Astrocyte (in vitro differentiated cells and primary cell): Measurements from ENCODE around the gene IQUB. TPM values are rescaled to one million over a fixed set of nuclear protein-coding genes. Genes with fewer than 3 reads are reported as not detected.
A peak's percentile ranks its signal among the peaks of the same experiment; 100 is the strongest.

ENCODE experiments used
- DNase-seq: peaks from one replicate; pipeline ENCODE4 v3.0.0-alpha.2; 2010; ENCODE audit warnings: low read depth
- FAIRE-seq: peaks from 2 replicates; lab custom pipeline; 2011; peaks lifted over from hg19 to GRCh38; lab: Jason Lieb, UNC
- H2AFZ ChIP-seq: 2 replicates; pipeline ENCODE4 v1.6.0; 2012; ENCODE audit warnings: low read depth, low read length, inconsistent platforms
- H3K27ac ChIP-seq: 2 replicates; pipeline ENCODE4 v1.5.1; 2011; ENCODE audit warnings: low read depth, low read length, inconsistent platforms
- H3K27me3 ChIP-seq: 2 replicates; pipeline ENCODE4 v1.6.0; 2011; ENCODE audit warnings: low read length, inconsistent platforms; ENCODE audit not compliant: insufficient read depth
- H3K36me3 ChIP-seq: 2 replicates; pipeline ENCODE4 v1.5.1; 2011; ENCODE audit warnings: low read length, inconsistent platforms; ENCODE audit not compliant: insufficient read depth
- H3K4me1 ChIP-seq: 2 replicates; pipeline ENCODE4 v1.5.1; 2011; ENCODE audit warnings: low read length, inconsistent platforms; ENCODE audit not compliant: insufficient read depth
- H3K4me2 ChIP-seq: 2 replicates; pipeline ENCODE4 v1.6.0; 2012; ENCODE audit warnings: low read length, inconsistent platforms
- H3K4me3 ChIP-seq: 2 replicates; pipeline ENCODE4 v1.5.1; 2011; ENCODE audit warnings: low read depth, mild to moderate bottlenecking, low read length, inconsistent platforms; ENCODE audit not compliant: insufficient read depth
- H3K79me2 ChIP-seq: 2 replicates; pipeline ENCODE4 v1.6.0; 2012; ENCODE audit warnings: mild to moderate bottlenecking, low read length, inconsistent platforms; ENCODE audit not compliant: insufficient read depth
- H3K9ac ChIP-seq: 2 replicates; pipeline ENCODE4 v1.6.0; 2012; ENCODE audit warnings: mild to moderate bottlenecking, low read length, inconsistent platforms
- H3K9me3 ChIP-seq: 2 replicates; pipeline ENCODE4 v1.5.1; 2012; ENCODE audit warnings: low read depth, mild to moderate bottlenecking, low read length, inconsistent platforms; ENCODE audit not compliant: insufficient read depth
- H4K20me1 ChIP-seq: 2 replicates; pipeline ENCODE4 v1.6.0; 2012; ENCODE audit warnings: low read length, inconsistent platforms; ENCODE audit not compliant: insufficient read depth
- H3K27ac Mint-ChIP-seq: one replicate; pipeline ENCODE4 v1.8.0; 2021; ENCODE audit warnings: mild to moderate bottlenecking, mixed read lengths; ENCODE audit not compliant: unreplicated experiment
- H3K27me3 Mint-ChIP-seq: one replicate; pipeline ENCODE4 v1.8.0; 2021; ENCODE audit warnings: low read depth, mixed read lengths; ENCODE audit not compliant: unreplicated experiment
- H3K36me3 Mint-ChIP-seq: one replicate; pipeline ENCODE4 v1.8.0; 2021; ENCODE audit warnings: low read depth, mixed read lengths; ENCODE audit not compliant: unreplicated experiment
- H3K4me1 Mint-ChIP-seq: one replicate; pipeline ENCODE4 v1.8.0; 2021; ENCODE audit warnings: low read depth, mixed read lengths; ENCODE audit not compliant: unreplicated experiment
- H3K4me3 Mint-ChIP-seq: one replicate; pipeline ENCODE4 v1.8.0; 2021; ENCODE audit warnings: mild to moderate bottlenecking, moderate library complexity, mixed read lengths; ENCODE audit not compliant: unreplicated experiment
- H3K9me3 Mint-ChIP-seq: one replicate; pipeline ENCODE4 v1.8.0; 2021; ENCODE audit warnings: mild to moderate bottlenecking, mixed read lengths; ENCODE audit not compliant: unreplicated experiment
- EZH2 ChIP-seq: IDR thresholded peaks from 2 replicates; pipeline ENCODE4 v1.6.1; 2012; ENCODE audit warnings: mild to moderate bottlenecking, low read length, inconsistent platforms; ENCODE audit not compliant: insufficient read depth
- total RNA-seq: library from RNA; stranded (reverse); gene quantifications from 2 replicates; pipeline ENCODE4 v1.2.1, GENCODE V29; 2021
- TF ChIP-seq, protein P1 (sequence below): IDR thresholded peaks from 2 replicates; pipeline ENCODE4 v1.5.1; 2011; ENCODE audit warnings: low read depth, mild to moderate bottlenecking, inconsistent platforms, low read length, moderate library complexity; ENCODE audit not compliant: insufficient read depth

Gene IQUB
- total RNA-seq, 1 donor from 2014 or later, result 0.59 TPM

DNA sequence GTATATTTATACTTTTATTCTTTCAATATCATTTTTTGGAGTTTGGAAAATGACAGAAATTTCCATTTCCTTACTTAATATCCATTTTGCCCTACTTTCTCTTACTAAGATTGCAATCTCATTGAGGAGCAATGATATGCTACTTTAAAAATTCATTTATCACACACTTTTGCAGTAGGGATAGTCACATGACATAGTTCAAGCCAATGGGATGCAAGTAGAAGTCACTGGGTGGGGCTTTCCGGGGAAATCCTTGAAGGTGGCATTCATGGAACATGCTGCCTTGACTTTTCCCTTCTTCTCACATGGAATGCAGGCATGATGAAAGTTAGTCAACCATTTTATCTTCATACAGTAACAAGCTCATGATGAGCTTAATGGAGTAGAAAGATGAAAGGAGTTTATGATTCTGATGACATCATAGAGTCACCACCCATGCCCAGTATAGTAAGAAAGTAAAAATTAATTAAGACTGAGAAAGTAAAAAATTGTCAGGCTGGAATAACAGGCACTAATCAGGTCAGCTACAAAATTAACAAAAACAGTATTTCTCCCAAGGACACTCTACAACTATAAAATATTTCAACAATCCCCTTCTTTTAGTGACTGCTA is 33.4 kb downstream of the IQUB start:
- H3K4me3 ChIP-seq, result no peak overlapping the region
- H3K4me1 ChIP-seq, result no peaks in the 10 kb centered on the region
- no peak for FAIRE-seq
- DNase-seq, result no peak
- no peaks in the 10 kb centered on the region for H3K36me3 ChIP-seq
- no peaks in the 10 kb centered on the region for H3K27me3 ChIP-seq
- no peak overlapping the region for H3K9ac ChIP-seq
- no peak overlapping the region for H3K27ac ChIP-seq
- H4K20me1 ChIP-seq, result no peaks in the 10 kb centered on the region
- Mint-ChIP-seq H3K4me3 (no peak overlapping the region), H3K27ac (no peak overlapping the region), H3K4me1 (no peaks in the 10 kb centered on the region), H3K9me3 (peaks cover 5% of the 10 kb centered on the region), H3K27me3 (no peaks in the 10 kb centered on the region), H3K36me3 (peaks cover 3% of the 10 kb centered on the region)
- H3K79me2 ChIP-seq, result no peaks in the 10 kb centered on the region
- no peak overlapping the region for H2AFZ ChIP-seq
- TF ChIP-seq EZH2, result no peak
- TF ChIP-seq, protein P1, sequence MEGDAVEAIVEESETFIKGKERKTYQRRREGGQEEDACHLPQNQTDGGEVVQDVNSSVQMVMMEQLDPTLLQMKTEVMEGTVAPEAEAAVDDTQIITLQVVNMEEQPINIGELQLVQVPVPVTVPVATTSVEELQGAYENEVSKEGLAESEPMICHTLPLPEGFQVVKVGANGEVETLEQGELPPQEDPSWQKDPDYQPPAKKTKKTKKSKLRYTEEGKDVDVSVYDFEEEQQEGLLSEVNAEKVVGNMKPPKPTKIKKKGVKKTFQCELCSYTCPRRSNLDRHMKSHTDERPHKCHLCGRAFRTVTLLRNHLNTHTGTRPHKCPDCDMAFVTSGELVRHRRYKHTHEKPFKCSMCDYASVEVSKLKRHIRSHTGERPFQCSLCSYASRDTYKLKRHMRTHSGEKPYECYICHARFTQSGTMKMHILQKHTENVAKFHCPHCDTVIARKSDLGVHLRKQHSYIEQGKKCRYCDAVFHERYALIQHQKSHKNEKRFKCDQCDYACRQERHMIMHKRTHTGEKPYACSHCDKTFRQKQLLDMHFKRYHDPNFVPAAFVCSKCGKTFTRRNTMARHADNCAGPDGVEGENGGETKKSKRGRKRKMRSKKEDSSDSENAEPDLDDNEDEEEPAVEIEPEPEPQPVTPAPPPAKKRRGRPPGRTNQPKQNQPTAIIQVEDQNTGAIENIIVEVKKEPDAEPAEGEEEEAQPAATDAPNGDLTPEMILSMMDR, result no peak
- H3K4me2 ChIP-seq, result no peak overlapping the region
- H3K9me3 ChIP-seq, result no peaks in the 10 kb centered on the region

GRCh38 chr7:123499211-123499970 is 35.0 kb downstream of the IQUB start:
- no peaks in the 10 kb centered on the region for H3K9me3 ChIP-seq
- H3K79me2 ChIP-seq, result no peaks in the 10 kb centered on the region
- H3K4me3 ChIP-seq, result no peak overlapping the region
- H3K4me1 ChIP-seq, result no peaks in the 10 kb centered on the region
- H3K9ac ChIP-seq, result no peak overlapping the region
- H3K27me3 ChIP-seq, result no peaks in the 10 kb centered on the region
- H3K4me2 ChIP-seq, result no peak overlapping the region
- Mint-ChIP-seq H3K9me3 (no peaks in the 10 kb centered on the region), H3K36me3 (no peaks in the 10 kb centered on the region), H3K27ac (no peak overlapping the region), H3K4me3 (no peak overlapping the region), H3K27me3 (no peaks in the 10 kb centered on the region), H3K4me1 (no peaks in the 10 kb centered on the region)
- H2AFZ ChIP-seq, result no peak overlapping the region
- no peaks in the 10 kb centered on the region for H3K36me3 ChIP-seq
- no peak for FAIRE-seq
- TF ChIP-seq, protein P1, result no peak
- no peak for TF ChIP-seq EZH2
- DNase-seq, result peak; percentile 36
- H4K20me1 ChIP-seq, result no peaks in the 10 kb centered on the region
- H3K27ac ChIP-seq, result no peak overlapping the region

DNA sequence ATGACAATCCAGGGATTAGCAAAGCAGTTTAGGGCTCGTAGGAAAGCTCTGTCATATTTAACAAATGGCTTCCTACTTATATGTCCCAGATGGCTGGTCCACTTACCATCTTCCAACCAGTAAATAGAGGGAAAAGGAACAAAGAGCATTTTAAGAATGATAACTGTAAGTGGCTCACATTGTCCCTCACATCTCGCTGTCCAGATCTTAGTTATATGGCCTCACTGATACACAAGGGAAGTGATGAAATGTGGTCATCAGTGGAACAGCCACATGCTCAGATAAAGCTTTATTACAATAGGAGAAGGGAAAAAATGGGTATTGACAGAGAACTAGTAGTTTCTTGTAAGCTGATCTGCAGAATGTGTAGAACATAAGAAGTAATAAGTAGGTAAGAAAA is 35.8 kb downstream of the IQUB start:
- Histone ChIP-seq H3K27me3 (no peaks in the 10 kb centered on the region), H3K36me3 (no peaks in the 10 kb centered on the region), H3K4me3 (no peak overlapping the region), H2AFZ (no peak overlapping the region), H3K9ac (no peak overlapping the region), H3K4me1 (no peaks in the 10 kb centered on the region), H3K27ac (no peak overlapping the region), H3K4me2 (no peak overlapping the region), H3K79me2 (no peaks in the 10 kb centered on the region), H3K9me3 (no peaks in the 10 kb centered on the region), H4K20me1 (no peaks in the 10 kb centered on the region)
- Mint-ChIP-seq H3K4me1 (no peaks in the 10 kb centered on the region), H3K9me3 (no peaks in the 10 kb centered on the region), H3K27me3 (no peaks in the 10 kb centered on the region), H3K4me3 (no peak overlapping the region), H3K36me3 (no peaks in the 10 kb centered on the region), H3K27ac (no peak overlapping the region)
- FAIRE-seq (no peak), DNase-seq (no peak)
- no peak for TF ChIP-seq EZH2
- TF ChIP-seq, protein P1, result no peak
